GM12878 (cell line): ENCODE data around the gene ITGAL. TPM values are rescaled to one million over a fixed set of nuclear protein-coding genes. Genes with fewer than 3 reads are reported as not detected.

Experiments
- BCL11A ChIP-seq: IDR thresholded peaks from 2 replicates; pipeline ENCODE4 v1.6.1; 2011; ENCODE audit warnings: low read depth, low read length
- CTCF ChIP-seq, 3 experiments: IDR thresholded peaks in 2 of 3; conservative IDR thresholded peaks in 1 of 3; 2 replicates each; pipeline ENCODE4 v1.5.1; 2011; ENCODE audit warnings: low read depth in 3 of 3, low read length in 3 of 3, mild to moderate bottlenecking in 3 of 3, control low read depth in 2 of 3, moderate library complexity in 2 of 3, inconsistent platforms in 1 of 3, mixed read lengths in 1 of 3; ENCODE audit not compliant: control insufficient read depth in 2 of 3, insufficient read depth in 1 of 3; ENCODE audit errors: extremely low read depth in 1 of 3
- CUX1 ChIP-seq: IDR thresholded peaks from 2 replicates; pipeline ENCODE4 v1.6.1; 2012; ENCODE audit warnings: improper control_type of control experiment, low read depth, low read length; ENCODE audit not compliant: insufficient replicate concordance
- FOXK2 ChIP-seq: fragments of 450-650 bp; IDR thresholded peaks from 2 replicates; pipeline ENCODE4 v1.6.1; 2017; ENCODE audit warnings: mild to moderate bottlenecking, moderate library complexity
- HSF1 ChIP-seq: fragments of 150-350 bp; IDR thresholded peaks from 2 replicates; pipeline ENCODE4 v1.6.1; 2014; ENCODE audit warnings: mild to moderate bottlenecking, low read depth, low read length
- IKZF2 ChIP-seq, 2 experiments: fragments of 450-650 bp; IDR thresholded peaks; 2 replicates each; pipeline ENCODE4 v1.6.1; 2017; ENCODE audit warnings: mild to moderate bottlenecking in 2 of 2, moderate library complexity in 2 of 2
- KAT2A ChIP-seq: conservative IDR thresholded peaks from 2 replicates; pipeline ENCODE4 v1.6.1; 2011; ENCODE audit warnings: low read depth, low read length; ENCODE audit not compliant: control insufficient read depth
- KLF5 ChIP-seq: fragments of 450-650 bp; IDR thresholded peaks from 2 replicates; pipeline ENCODE4 v1.6.1; 2014; ENCODE audit warnings: mild to moderate bottlenecking; ENCODE audit not compliant: partially characterized antibody
- MEF2B ChIP-seq: fragments of 450-650 bp; IDR thresholded peaks from 2 replicates; pipeline ENCODE4 v1.6.1; 2018; ENCODE audit warnings: mild to moderate bottlenecking, moderate library complexity; ENCODE audit not compliant: partially characterized antibody, poor library complexity, severe bottlenecking
- NRF1 ChIP-seq: conservative IDR thresholded peaks from 2 replicates; pipeline ENCODE4 v1.6.1; 2011; ENCODE audit warnings: mild to moderate bottlenecking, low read depth, low read length, improper control_type of control experiment
- PKNOX1 ChIP-seq: fragments of 450-650 bp; IDR thresholded peaks from 2 replicates; pipeline ENCODE4 v1.6.1; 2016; ENCODE audit warnings: mild to moderate bottlenecking
- PML ChIP-seq: IDR thresholded peaks from 2 replicates; pipeline ENCODE4 v1.6.1; 2012; ENCODE audit warnings: low read length, inconsistent platforms
- POLR2AphosphoS2 ChIP-seq: IDR thresholded peaks from 2 replicates; pipeline ENCODE4 v1.6.1; 2011; ENCODE audit warnings: low read depth, mild to moderate bottlenecking, low read length, improper control_type of control experiment, moderate library complexity
- RAD51 ChIP-seq: fragments of 450-650 bp; IDR thresholded peaks from 2 replicates; pipeline ENCODE4 v1.6.1; 2016; ENCODE audit warnings: moderate library complexity, mild to moderate bottlenecking, inconsistent platforms
- RB1 ChIP-seq: fragments of 450-650 bp; formaldehyde crosslinking; IDR thresholded peaks from 2 replicates; pipeline ENCODE4 v1.6.1; 2017; ENCODE audit warnings: mild to moderate bottlenecking, borderline replicate concordance
- SIN3A ChIP-seq: IDR thresholded peaks from 2 replicates; pipeline ENCODE4 v1.6.1; 2012; ENCODE audit warnings: low read depth, low read length, improper control_type of control experiment
- SPI1 ChIP-seq: IDR thresholded peaks from 2 replicates; pipeline ENCODE4 v1.6.1; 2011; ENCODE audit warnings: low read depth, mild to moderate bottlenecking, low read length, moderate library complexity, borderline replicate concordance; ENCODE audit not compliant: insufficient read depth
- TCF7 ChIP-seq: IDR thresholded peaks from 2 replicates; pipeline ENCODE4 v1.6.1; 2014; ENCODE audit warnings: antibody characterized with exemption, borderline replicate concordance
- YY1 ChIP-seq: IDR thresholded peaks from 2 replicates; pipeline ENCODE4 v1.6.1; 2011; ENCODE audit warnings: low read depth, mild to moderate bottlenecking, low read length
- ZZZ3 ChIP-seq: IDR thresholded peaks from 2 replicates; pipeline ENCODE4 v1.6.1; 2011; ENCODE audit warnings: low read depth; ENCODE audit not compliant: control insufficient read depth, insufficient read length
- polyA plus RNA-seq, 11 experiments: library from polyadenylated mRNA; depleted of rRNA in 4 of 11; unstranded in 6 of 11; stranded (reverse) in 5 of 11; fragments of >200 nt; fragmentation: Nextera tagmentation in 4 of 11; fragmentation: Illumina TruSeq in 1 of 11; extraction: Ambion mirVana in 4 of 11; extraction: Trizol in 1 of 11; gene quantifications; 1 replicate in 1 of 11; 2 replicates in 10 of 11; pipeline versions ENCODE4 v1.2.1 to v1.2.3, GENCODE V29; 2011 to 2016; ENCODE audit warnings: inconsistent platforms in 2 of 11, missing spikeins in 2 of 11, low read depth in 1 of 11
- total RNA-seq, 4 experiments: library from RNA; depleted of rRNA in 3 of 4; stranded (reverse); fragments of >200 nt in 3 of 4; fragmentation: Illumina TruSeq in 1 of 4; extraction: Trizol in 1 of 4; gene quantifications; 2 replicates each; pipeline versions ENCODE4 v1.2.1 to v1.2.3, GENCODE V29; 2013 to 2021

The ITGAL gene
- total and polyA plus RNA-seq, 10 of the 15 experiments (the other 5 are each of a cell fraction or from before 2014, with no cell fraction given) = 10.7 to 170 (median 96.9) TPM

- TF ChIP-seq KLF5 (peak; percentile 35), RAD51 (peak; percentile 95), FOXK2 (peak; percentile 60), HSF1 (0 out of 2 replicates have a peak, but pooled peaks have one; percentile 5), YY1 (peak; percentile 51; the same call in 1 of the 2 replicates), TCF7 (no peak), PKNOX1 (peak; percentile 99), NRF1 (no peak), CUX1 (no peak), KAT2A (no peak), IKZF2 (IDR thresholded peaks at IDR 0.05) (peak; percentile 33 to 47; a peak in 2 of 4 replicates), MEF2B (peak; percentile 42), CTCF (IDR thresholded peaks at IDR 0.05 in 2 of 3, conservative IDR thresholded peaks at IDR 0.05 in 1 of 3; ENCODE audit: control insufficient read depth in 2 of 3, extremely low read depth in 1 of 3, insufficient read depth in 1 of 3, low read depth in 3 of 3, low read length in 3 of 3) (peak; percentile 38 to 52 (median 49); a peak in 5 of 6 replicates), PML (peak; percentile 98), RB1 (0 out of 2 replicates have a peak, but pooled peaks have one; percentile 20), POLR2AphosphoS2 (peak; percentile 96), ZZZ3 (no peak), SPI1 (no peak), BCL11A (no peak), SIN3A (peak; percentile 43; the same call in 1 of the 2 replicates)
Measured at GRCh38 chr16:30445408-30446202, 26.9 kb upstream of the ITGAL start, which contains the start of gene SEPHS2 (continued).
